Measurements from ENCODE around the gene MERTK. TPM values are rescaled to one million over a fixed set of nuclear protein-coding genes. Genes with fewer than 3 reads are reported as not detected.
"Not testable (repeated sequence)": the region's sequence is repeated elsewhere in the genome, so short reads cannot be mapped to it uniquely, and the experiment has no call there.

The MERTK gene
- total and polyA plus RNA-seq, 2 of the 8 experiments (the other 6 are each of a cell fraction or from before 2014, with no cell fraction given) = 6.5 to 7.0 TPM

GRCh38 chr2:111910609-111911277 lies 12.3 kb downstream of the MERTK start (continued):
- TF ChIP-seq SIN3A (conservative IDR thresholded peaks at IDR 0.05 in 1 of 2, IDR thresholded peaks at IDR 0.05 in 1 of 2; ENCODE audit: low read depth in 1 of 2, low read length in 2 of 2) (no peak), ZNF274 (IDR thresholded peaks at IDR 0.05; ENCODE audit: borderline replicate concordance, extremely low read depth, low read length) (no peak), KDM5A (IDR thresholded peaks at IDR 0.05; ENCODE audit: low read length) (no peak), JUND (IDR thresholded peaks at IDR 0.05; ENCODE audit: low read length) (no peak), NRF1 (IDR thresholded peaks at IDR 0.05; ENCODE audit: low read depth, low read length) (no peak)

DNA sequence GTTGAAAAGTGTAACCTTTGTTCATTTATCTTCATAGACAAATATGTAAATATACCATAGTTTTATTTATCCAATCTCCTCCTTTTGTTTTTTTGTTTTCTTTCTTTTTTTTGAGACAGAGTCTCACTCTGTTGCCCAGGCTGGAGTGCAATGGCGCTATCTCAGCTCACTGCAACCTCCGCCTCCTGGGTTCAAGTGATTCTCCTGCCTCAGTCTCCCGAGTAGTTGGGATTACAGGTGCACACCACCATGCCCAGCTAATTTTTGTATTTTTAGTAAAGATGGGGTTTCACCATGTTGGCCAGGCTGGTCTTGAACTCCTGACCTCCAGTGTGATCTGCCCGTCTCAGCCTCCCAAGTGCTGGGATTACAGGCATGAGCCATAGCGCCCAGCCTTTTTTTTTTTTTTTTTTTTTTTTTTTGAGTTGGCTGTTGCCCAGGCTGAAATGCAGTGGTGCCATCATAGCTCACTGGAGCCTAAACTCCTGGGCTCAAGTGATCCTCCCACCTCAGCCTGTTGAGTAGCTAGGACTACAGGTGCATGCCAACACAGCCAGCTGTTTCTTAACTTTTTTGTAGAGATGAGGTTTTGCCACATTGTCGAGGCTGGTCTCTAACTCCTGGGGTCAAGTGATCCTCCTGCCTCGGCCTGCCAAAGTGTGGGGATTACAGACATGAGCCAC lies 13.0 kb downstream of the MERTK start:
- H3K23me2 ChIP-seq (ENCODE audit: low read depth, low read length); H4K8ac ChIP-seq (ENCODE audit: extremely low read depth, insufficient read depth, low read length); H4K5ac ChIP-seq (ENCODE audit: insufficient read length, low read depth, low read length); H3K4me2 ChIP-seq (ENCODE audit: insufficient read depth in 1 of 2, low read depth in 2 of 2, low read length in 2 of 2); H4K91ac ChIP-seq (replicated peaks; ENCODE audit: insufficient read length, low read length); H3K23ac ChIP-seq (ENCODE audit: insufficient read length); H3K18ac ChIP-seq (ENCODE audit: extremely low read depth, low read length); H3K4me1 ChIP-seq (replicated peaks in 1 of 4; ENCODE audit: control insufficient read depth in 3 of 4, insufficient read depth in 4 of 4, low read length in 3 of 4); H2BK120ac ChIP-seq (replicated peaks; ENCODE audit: low read depth, low read length); FAIRE-seq; H2BK5ac ChIP-seq (ENCODE audit: low read depth, low read length); H3K4me3 ChIP-seq (ENCODE audit: extremely low read depth in 1 of 4, insufficient read depth in 2 of 4, low read depth in 3 of 4, low read length in 4 of 4); H4K20me1 ChIP-seq (replicated peaks in 1 of 2; ENCODE audit: control insufficient read depth in 1 of 2, insufficient read depth in 2 of 2, low read length in 2 of 2); H3K14ac ChIP-seq (ENCODE audit: insufficient read length); H3K9ac ChIP-seq (replicated peaks in 1 of 4; ENCODE audit: extremely low read depth in 1 of 4, low read depth in 3 of 4, low read length in 3 of 4); H3K4ac ChIP-seq (replicated peaks; ENCODE audit: insufficient read length, low read depth, low read length); H2AK5ac ChIP-seq (ENCODE audit: low read depth, low read length); H3K79me1 ChIP-seq (ENCODE audit: low read depth, low read length); H2BK20ac ChIP-seq (ENCODE audit: low read length); H3K56ac ChIP-seq (replicated peaks; ENCODE audit: insufficient read length, low read depth, low read length); H3K27me3 ChIP-seq (replicated peaks in 1 of 4; ENCODE audit: control insufficient read depth in 3 of 4, extremely low read depth in 1 of 4, insufficient read depth in 3 of 4, low read length in 3 of 4); POLR2A ChIA-PET (ENCODE audit: partially characterized antibody); H3K36me3 ChIP-seq (ENCODE audit: control insufficient read depth in 2 of 4, insufficient read depth in 4 of 4, low read length in 3 of 4); DNase-seq (ENCODE audit: low read depth in 1 of 2, low spot score in 2 of 2); H2AFZ ChIP-seq (ENCODE audit: low read length); H3K79me2 ChIP-seq (ENCODE audit: control insufficient read depth in 1 of 2, insufficient read depth in 2 of 2, low read length in 2 of 2); H2BK15ac ChIP-seq (ENCODE audit: low read length); H3K27ac ChIP-seq (ENCODE audit: low read depth, low read length); H3K9me3 ChIP-seq (ENCODE audit: insufficient read depth in 2 of 2, low read depth in 1 of 2, low read length in 1 of 2); H2BK12ac ChIP-seq (ENCODE audit: low read depth, low read length): not testable (repeated sequence)
- CTCF ChIA-PET (ENCODE audit: partially characterized antibody) = interaction anchor here (1.3 to 2.5 kb wide), 5 partner anchors 8 to 109 kb away, joined by 4 to 19 read pairs (median 7); no protein-coding TSS in a partner anchor
- whole genome bisulfite sequencing, 2 experiments (ENCODE audit: extremely low coverage in 1 of 2, insufficient coverage in 1 of 2, insufficient read length in 1 of 2, insufficient replicate concordance in 2 of 2, low coverage in 1 of 2, low lambda C conversion rate in 2 of 2, missing lambda C conversion rate in 1 of 2) = 86% methylated on average over 4 of the region's 7 CpGs; no CpG with 5 or more reads in 1 of the 2 experiments

Measured in H1 (cell line).